K562 (cell line): ENCODE results near the gene CNPY2. TPM values are rescaled to one million over a fixed set of nuclear protein-coding genes. Genes with fewer than 3 reads are reported as not detected.

Experiments used
- ADNP ChIP-seq: fragments of 200-800 bp; sonication (Bioruptor generic); IDR thresholded peaks from 2 replicates; pipeline ENCODE4 v1.6.1; 2016; ENCODE audit warnings: missing genetic modification characterization, missing compliant biosample characterization
- CEBPZ ChIP-seq: fragments of 150-350 bp; IDR thresholded peaks from 2 replicates; pipeline ENCODE4 v1.6.1; 2014; ENCODE audit warnings: low read depth, mild to moderate bottlenecking, low read length, borderline replicate concordance
- CREM ChIP-seq: IDR thresholded peaks from 2 replicates; pipeline ENCODE4 v1.6.1; 2014; ENCODE audit warnings: antibody characterized with exemption, low read depth
- DMBX1 ChIP-seq: fragments of 250-450 bp; sonication (Bioruptor Pico); IDR thresholded peaks from 2 replicates; pipeline ENCODE4 v1.8.0; 2022; ENCODE audit warnings: inconsistent platforms, mild to moderate bottlenecking, moderate library complexity, borderline replicate concordance
- ESRRA ChIP-seq: fragments of 450-650 bp; IDR thresholded peaks from 2 replicates; pipeline ENCODE4 v1.6.1; 2014; ENCODE audit warnings: low read depth, mild to moderate bottlenecking, moderate library complexity, borderline replicate concordance
- FOXP4 ChIP-seq: sonication (generic); formaldehyde crosslinking; IDR thresholded peaks from 2 replicates; pipeline ENCODE4 v1.8.0; 2022; ENCODE audit warnings: mild to moderate bottlenecking, missing genetic modification reagents, borderline replicate concordance
- HIVEP1 ChIP-seq: fragments of 250-450 bp; sonication (Bioruptor Pico); IDR thresholded peaks from 2 replicates; pipeline ENCODE4 v1.4.0; 2020; ENCODE audit warnings: mild to moderate bottlenecking
- HMG20B ChIP-seq: fragments of 250-450 bp; sonication (Bioruptor Pico); IDR thresholded peaks from 2 replicates; pipeline ENCODE4 v1.5.0; 2021; ENCODE audit warnings: mild to moderate bottlenecking
- NFE2L1 ChIP-seq: fragments of 450-650 bp; IDR thresholded peaks from 2 replicates; pipeline ENCODE4 v1.6.1; 2016; ENCODE audit warnings: missing genetic modification characterization, low read depth, mild to moderate bottlenecking, missing compliant biosample characterization, moderate library complexity, borderline replicate concordance
- NR2F6 ChIP-seq: fragments of 450-650 bp; formaldehyde crosslinking; IDR thresholded peaks from 2 replicates; pipeline ENCODE4 v1.4.0; 2020; ENCODE audit warnings: mild to moderate bottlenecking
- POLR3A ChIP-seq: IDR thresholded peaks from 2 replicates; pipeline ENCODE4 v1.6.1; 2011; ENCODE audit warnings: borderline replicate concordance, mild to moderate bottlenecking, moderate library complexity; ENCODE audit not compliant: insufficient read length, insufficient read depth; ENCODE audit errors: extremely low read depth
- SRSF1 ChIP-seq: fragments of 200-400 bp; formaldehyde crosslinking; IDR thresholded peaks from 2 replicates; pipeline ENCODE4 v1.6.1; 2017; ENCODE audit warnings: mild to moderate bottlenecking, low read depth, low read length, moderate library complexity
- ZC3H4 ChIP-seq: sonication (generic); formaldehyde crosslinking; IDR thresholded peaks from 2 replicates; pipeline ENCODE4 v1.9.0; 2021; ENCODE audit warnings: missing genetic modification reagents, borderline replicate concordance
- polyA plus RNA-seq, 8 experiments: library from polyadenylated mRNA; depleted of rRNA in 4 of 8; stranded (reverse) in 5 of 8; unstranded in 3 of 8; fragments of >200 nt; fragmentation: Nextera tagmentation in 2 of 8; fragmentation: Illumina TruSeq in 1 of 8; extraction: Ambion mirVana in 2 of 8; extraction: Trizol in 1 of 8; gene quantifications; 2 replicates each; pipeline versions ENCODE4 v1.2.1 to v1.2.3, GENCODE V29; 2011 to 2014; ENCODE audit warnings: inconsistent platforms in 1 of 8, missing spikeins in 1 of 8
- total RNA-seq, 7 experiments: library from RNA; depleted of rRNA in 6 of 7; stranded (reverse); fragments of >200 nt in 6 of 7; fragmentation: Illumina TruSeq in 2 of 7; extraction: Trizol in 2 of 7; gene quantifications; 2 replicates each; pipeline versions ENCODE4 v1.2.1 to v1.2.3, GENCODE V29; 2011 to 2021; ENCODE audit warnings: low replicate concordance in 1 of 7
- TF ChIP-seq, protein P1 (sequence below): fragments of 250-450 bp; sonication (Bioruptor Pico); IDR thresholded peaks from 2 replicates; pipeline ENCODE4 v1.5.1; 2021; ENCODE audit warnings: mild to moderate bottlenecking
- TF ChIP-seq, protein P2 (sequence below): sonication (generic); formaldehyde crosslinking; IDR thresholded peaks from 2 replicates; pipeline ENCODE4 v1.8.0; 2022; ENCODE audit warnings: missing genetic modification reagents, mild to moderate bottlenecking, borderline replicate concordance

Gene CNPY2
- total and polyA plus RNA-seq, 9 of the 15 experiments (the other 6 are each of a cell fraction or from before 2014, with no cell fraction given), result 33.8 to 190 (median 138) TPM

DNA sequence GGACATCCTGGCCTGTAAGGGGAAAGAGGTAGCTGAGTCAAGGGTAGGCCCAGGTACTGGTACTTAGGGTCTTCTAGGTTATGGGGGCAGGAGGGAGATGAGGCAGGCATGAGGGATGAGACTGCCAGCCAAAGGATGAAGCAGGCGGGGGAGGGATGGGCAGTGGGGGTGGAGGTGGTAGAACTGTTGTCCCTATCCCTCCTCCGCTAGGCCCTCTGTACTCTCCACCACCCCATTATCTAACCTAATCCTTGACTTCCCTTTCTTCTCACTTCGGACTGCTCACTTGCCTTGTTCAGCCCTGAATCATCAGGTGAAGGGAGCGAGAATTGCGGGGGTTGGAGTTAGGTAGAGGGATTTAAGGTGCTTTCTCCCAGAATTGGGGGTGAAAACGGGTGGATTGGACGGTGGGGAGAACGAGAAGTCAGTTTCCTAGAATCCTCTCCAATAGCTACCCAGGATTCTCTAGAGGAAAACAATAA, 17.4 kb upstream of the CNPY2 start (continued):
- TF ChIP-seq, protein P1, sequence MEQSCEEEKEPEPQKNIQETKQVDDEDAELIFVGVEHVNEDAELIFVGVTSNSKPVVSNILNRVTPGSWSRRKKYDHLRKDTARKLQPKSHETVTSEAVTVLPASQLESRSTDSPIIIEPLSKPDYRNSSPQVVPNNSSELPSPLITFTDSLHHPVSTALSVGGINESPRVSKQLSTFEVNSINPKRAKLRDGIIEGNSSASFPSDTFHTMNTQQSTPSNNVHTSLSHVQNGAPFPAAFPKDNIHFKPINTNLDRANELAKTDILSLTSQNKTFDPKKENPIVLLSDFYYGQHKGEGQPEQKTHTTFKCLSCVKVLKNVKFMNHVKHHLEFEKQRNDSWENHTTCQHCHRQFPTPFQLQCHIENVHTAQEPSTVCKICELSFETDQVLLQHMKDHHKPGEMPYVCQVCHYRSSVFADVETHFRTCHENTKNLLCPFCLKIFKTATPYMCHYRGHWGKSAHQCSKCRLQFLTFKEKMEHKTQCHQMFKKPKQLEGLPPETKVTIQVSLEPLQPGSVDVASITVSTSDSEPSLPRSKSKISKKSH, result no peak
- TF ChIP-seq CEBPZ (no peak), DMBX1 (CRISPR knock-in tag) (no peak), CREM (no peak), ESRRA (no peak), HIVEP1 (CRISPR knock-in tag) (no peak), POLR3A (no peak), FOXP4 (CRISPR knock-in tag) (no peak), SRSF1 (no peak), ADNP (tag) (no peak), NFE2L1 (tag) (no peak), ZC3H4 (CRISPR knock-in tag) (0 out of 2 replicates have a peak, but pooled peaks have one; percentile 78), HMG20B (CRISPR knock-in tag) (no peak), NR2F6 (CRISPR knock-in tag) (no peak)
- TF ChIP-seq, protein P2, sequence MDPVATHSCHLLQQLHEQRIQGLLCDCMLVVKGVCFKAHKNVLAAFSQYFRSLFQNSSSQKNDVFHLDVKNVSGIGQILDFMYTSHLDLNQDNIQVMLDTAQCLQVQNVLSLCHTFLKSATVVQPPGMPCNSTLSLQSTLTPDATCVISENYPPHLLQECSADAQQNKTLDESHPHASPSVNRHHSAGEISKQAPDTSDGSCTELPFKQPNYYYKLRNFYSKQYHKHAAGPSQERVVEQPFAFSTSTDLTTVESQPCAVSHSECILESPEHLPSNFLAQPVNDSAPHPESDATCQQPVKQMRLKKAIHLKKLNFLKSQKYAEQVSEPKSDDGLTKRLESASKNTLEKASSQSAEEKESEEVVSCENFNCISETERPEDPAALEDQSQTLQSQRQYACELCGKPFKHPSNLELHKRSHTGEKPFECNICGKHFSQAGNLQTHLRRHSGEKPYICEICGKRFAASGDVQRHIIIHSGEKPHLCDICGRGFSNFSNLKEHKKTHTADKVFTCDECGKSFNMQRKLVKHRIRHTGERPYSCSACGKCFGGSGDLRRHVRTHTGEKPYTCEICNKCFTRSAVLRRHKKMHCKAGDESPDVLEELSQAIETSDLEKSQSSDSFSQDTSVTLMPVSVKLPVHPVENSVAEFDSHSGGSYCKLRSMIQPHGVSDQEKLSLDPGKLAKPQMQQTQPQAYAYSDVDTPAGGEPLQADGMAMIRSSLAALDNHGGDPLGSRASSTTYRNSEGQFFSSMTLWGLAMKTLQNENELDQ, result no peak
